ENCODE measurements around the gene CRYBG1. TPM values are rescaled to one million over a fixed set of nuclear protein-coding genes. Genes with fewer than 3 reads are reported as not detected.

CRYBG1 gene
- total RNA-seq, 1 donor: 11.9 TPM

- Histone ChIP-seq H3K4me1 (ENCODE audit: insufficient read depth, low read length) (peaks cover 33% of the 10 kb centered on the region), H3K9me3 (ENCODE audit: low read depth, low read length) (no peaks in the 10 kb centered on the region), H4K20me1 (ENCODE audit: insufficient read depth, low read length) (no peaks in the 10 kb centered on the region), H2AFZ (ENCODE audit: low read length) (no peak overlapping the region), H3K4me3 (ENCODE audit: insufficient read depth, low read length) (peak overlapping the region; percentile 20), H3K27ac (ENCODE audit: low read depth, low read length) (peak overlapping the region; percentile 75), H3K27me3 (ENCODE audit: insufficient read depth, low read length) (no peaks in the 10 kb centered on the region), H3K36me3 (ENCODE audit: insufficient read depth, low read length) (no peaks in the 10 kb centered on the region), H3K79me2 (ENCODE audit: insufficient read depth, low read length) (no peaks in the 10 kb centered on the region), H3K4me2 (ENCODE audit: insufficient read depth, low read length) (peak overlapping the region; percentile 69)
- DNase-seq (ENCODE audit: insufficient read length, low spot score, missing footprints): peak; percentile 89
- no peak for TF ChIP-seq CTCF (IDR thresholded peaks at IDR 0.05; ENCODE audit: extremely low read depth, low read depth, low read length)
Observed at GRCh38 chr6:106591111-106591825, 230.8 kb downstream of the CRYBG1 start.

- no peaks in the 10 kb centered on the region for H3K9me3 ChIP-seq (ENCODE audit: low read depth, low read length)
- H3K27ac ChIP-seq (ENCODE audit: low read depth, low read length): no peak overlapping the region
- H3K27me3 ChIP-seq (ENCODE audit: insufficient read depth, low read length): no peaks in the 10 kb centered on the region
- no peak for TF ChIP-seq CTCF (IDR thresholded peaks at IDR 0.05; ENCODE audit: extremely low read depth, low read depth, low read length)
- no peaks in the 10 kb centered on the region for H3K36me3 ChIP-seq (ENCODE audit: insufficient read depth, low read length)
- H2AFZ ChIP-seq (ENCODE audit: low read length): no peak overlapping the region
- no peaks in the 10 kb centered on the region for H3K4me1 ChIP-seq (ENCODE audit: insufficient read depth, low read length)
- H3K4me3 ChIP-seq (ENCODE audit: insufficient read depth, low read length): no peak overlapping the region
- H3K79me2 ChIP-seq (ENCODE audit: insufficient read depth, low read length): no peaks in the 10 kb centered on the region
- H3K4me2 ChIP-seq (ENCODE audit: insufficient read depth, low read length): no peak overlapping the region
- no peaks in the 10 kb centered on the region for H4K20me1 ChIP-seq (ENCODE audit: insufficient read depth, low read length)
- no peak for DNase-seq (ENCODE audit: insufficient read length, low spot score, missing footprints)
Observed at GRCh38 chr6:106599440-106599839, 238.9 kb downstream of the CRYBG1 start.

GRCh38 chr6:106600329-106600728, 239.8 kb downstream of the CRYBG1 start:
- Histone ChIP-seq H3K4me1 (ENCODE audit: insufficient read depth, low read length) (no peaks in the 10 kb centered on the region), H3K4me2 (ENCODE audit: insufficient read depth, low read length) (no peak overlapping the region), H3K27ac (ENCODE audit: low read depth, low read length) (no peak overlapping the region), H4K20me1 (ENCODE audit: insufficient read depth, low read length) (peaks cover 4% of the 10 kb centered on the region), H2AFZ (ENCODE audit: low read length) (no peak overlapping the region), H3K27me3 (ENCODE audit: insufficient read depth, low read length) (no peaks in the 10 kb centered on the region), H3K9me3 (ENCODE audit: low read depth, low read length) (no peaks in the 10 kb centered on the region), H3K36me3 (ENCODE audit: insufficient read depth, low read length) (no peaks in the 10 kb centered on the region), H3K4me3 (ENCODE audit: insufficient read depth, low read length) (no peak overlapping the region), H3K79me2 (ENCODE audit: insufficient read depth, low read length) (no peaks in the 10 kb centered on the region)
- DNase-seq (ENCODE audit: insufficient read length, low spot score, missing footprints): no peak
- no peak for TF ChIP-seq CTCF (IDR thresholded peaks at IDR 0.05; ENCODE audit: extremely low read depth, low read depth, low read length)

- no peak overlapping the region for H3K4me3 ChIP-seq (ENCODE audit: insufficient read depth, low read length)
- H3K9me3 ChIP-seq (ENCODE audit: low read depth, low read length): no peaks in the 10 kb centered on the region
- H3K36me3 ChIP-seq (ENCODE audit: insufficient read depth, low read length): no peaks in the 10 kb centered on the region
- TF ChIP-seq CTCF (IDR thresholded peaks at IDR 0.05; ENCODE audit: extremely low read depth, low read depth, low read length): peak; percentile 72
- no peaks in the 10 kb centered on the region for H3K4me1 ChIP-seq (ENCODE audit: insufficient read depth, low read length)
- no peak overlapping the region for H3K27ac ChIP-seq (ENCODE audit: low read depth, low read length)
- no peaks in the 10 kb centered on the region for H3K27me3 ChIP-seq (ENCODE audit: insufficient read depth, low read length)
- peaks cover 4% of the 10 kb centered on the region for H4K20me1 ChIP-seq (ENCODE audit: insufficient read depth, low read length)
- no peak overlapping the region for H2AFZ ChIP-seq (ENCODE audit: low read length)
- no peaks in the 10 kb centered on the region for H3K79me2 ChIP-seq (ENCODE audit: insufficient read depth, low read length)
- no peak overlapping the region for H3K4me2 ChIP-seq (ENCODE audit: insufficient read depth, low read length)
- peak; percentile 53 for DNase-seq (ENCODE audit: insufficient read length, low spot score, missing footprints)
Observed at GRCh38 chr6:106608080-106608668, 247.7 kb downstream of the CRYBG1 start.
